Activated gamma-delta T cell treated with anti-CD3 and anti-CD28 coated beads, Interleukin-2, amount 50 U/mL, for 16 hours (primary cell): ENCODE results near the gene GNPDA2.
"Not testable (repeated sequence)": the region's sequence is repeated elsewhere in the genome, so short reads cannot be mapped to it uniquely, and the experiment has no call there.

Source experiments
- DNase-seq: peaks from one replicate; pipeline ENCODE4 v3.0.0-alpha.2; 2020; ENCODE audit warnings: low read depth

The GNPDA2 gene

GRCh38 chr4:44726038-44726871, at the start of gene GNPDA2:
Gene GNPDA2 (minus strand): TSS chr4:44726556. CDS start chr4:44722207, 4,349 bp downstream.
- peak; percentile 68 for DNase-seq

- DNase-seq: no peak
Observed at GRCh38 chr4:44772340-44772739, 46.0 kb upstream of the GNPDA2 start.

- DNase-seq: no peak
Observed at GRCh38 chr4:44771789-44772188, 45.4 kb upstream of the GNPDA2 start.

- DNase-seq: no peak
Observed at GRCh38 chr4:44766453-44766852, 40.1 kb upstream of the GNPDA2 start.

GRCh38 chr4:44765116-44765515, 38.8 kb upstream of the GNPDA2 start:
- DNase-seq: no peak

GRCh38 chr4:44761306-44761705, 35.0 kb upstream of the GNPDA2 start:
- DNase-seq: no peak

- DNase-seq: no peak
Observed at GRCh38 chr4:44760142-44760898, 34.0 kb upstream of the GNPDA2 start.

GRCh38 chr4:44756559-44756958, 30.2 kb upstream of the GNPDA2 start:
- no peak for DNase-seq

GRCh38 chr4:44740201-44740600, 13.8 kb upstream of the GNPDA2 start:
- DNase-seq: no peak

GRCh38 chr4:44738615-44739014, 12.3 kb upstream of the GNPDA2 start:
- no peak for DNase-seq

GRCh38 chr4:44736900-44737299, 10.5 kb upstream of the GNPDA2 start:
- no peak for DNase-seq

GRCh38 chr4:44728694-44729093, 2.3 kb upstream of the GNPDA2 start:
- not testable (repeated sequence) for DNase-seq

GRCh38 chr4:44727471-44727870, 1.1 kb upstream of the GNPDA2 start:
- no peak for DNase-seq

GRCh38 chr4:44725726-44726037, 674 bp downstream of the GNPDA2 start:
- no peak for DNase-seq

GRCh38 chr4:44725166-44725565, 1.2 kb downstream of the GNPDA2 start:
- no peak for DNase-seq

- no peak for DNase-seq
Observed at GRCh38 chr4:44722001-44722400, 4.4 kb downstream of the GNPDA2 start.

GRCh38 chr4:44720371-44720770, 6.0 kb downstream of the GNPDA2 start:
- DNase-seq: no peak

GRCh38 chr4:44716597-44716996, 9.8 kb downstream of the GNPDA2 start:
- DNase-seq: no peak

- no peak for DNase-seq
Observed at GRCh38 chr4:44713125-44713524, 13.2 kb downstream of the GNPDA2 start.

GRCh38 chr4:44704673-44705072, 21.7 kb downstream of the GNPDA2 start:
- no peak for DNase-seq

GRCh38 chr4:44701037-44701436, 25.3 kb downstream of the GNPDA2 start:
- DNase-seq: no peak

- DNase-seq: no peak
Observed at GRCh38 chr4:44700427-44700826, 25.9 kb downstream of the GNPDA2 start.

GRCh38 chr4:44684648-44685047, 41.7 kb downstream of the GNPDA2 start:
- no peak for DNase-seq

- DNase-seq: no peak
Observed at GRCh38 chr4:44679060-44679459, 47.3 kb downstream of the GNPDA2 start.
